ENCODE data around the gene JAK1. TPM values are rescaled to one million over a fixed set of nuclear protein-coding genes. Genes with fewer than 3 reads are reported as not detected.

JAK1 gene
- total and polyA plus RNA-seq, 9 of the 15 experiments (the other 6 are each of a cell fraction or from before 2014, with no cell fraction given) = 9.7 to 44.1 (median 42.5) TPM

DNA sequence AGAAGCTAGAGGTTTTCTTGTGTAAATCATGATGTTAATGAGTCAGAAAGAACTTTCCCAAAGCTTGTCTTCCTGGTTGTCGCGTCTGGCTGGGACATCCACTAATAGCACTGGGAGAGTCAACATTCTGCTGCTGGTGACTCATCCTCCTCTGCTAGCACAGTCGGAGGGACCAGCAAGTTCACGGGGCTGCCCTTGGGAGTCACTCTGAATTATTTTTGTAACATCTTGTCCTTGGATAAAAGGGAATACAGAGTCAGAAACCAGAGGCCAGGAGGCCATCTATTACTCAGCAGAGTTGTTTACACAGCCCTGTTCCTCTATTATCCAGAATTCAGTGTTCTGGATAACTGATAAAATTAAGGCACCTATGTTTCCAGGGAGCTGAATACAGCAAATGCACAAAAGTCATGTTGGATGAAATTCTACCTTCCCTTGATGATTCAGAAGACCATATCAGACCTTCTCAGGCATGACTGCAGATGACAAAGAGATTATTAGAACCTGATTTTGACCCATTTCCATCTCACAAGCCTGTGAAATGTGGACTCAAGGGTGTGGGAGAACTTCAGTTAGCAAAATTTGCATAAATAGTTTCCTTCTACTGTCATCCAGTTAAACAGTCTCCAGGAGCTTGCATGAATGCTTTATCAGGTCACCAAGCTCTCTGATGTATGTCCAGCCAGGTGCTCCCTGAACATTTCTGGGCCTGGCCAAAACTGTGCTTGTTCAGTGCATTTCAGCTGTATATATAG lies 68.1 kb downstream of the JAK1 start (continued):
- no peak; the same call in 1 of the 2 replicates for TF ChIP-seq NFE2 (IDR thresholded peaks at IDR 0.05; ENCODE audit: low read depth)
- TF ChIP-seq, protein P1, sequence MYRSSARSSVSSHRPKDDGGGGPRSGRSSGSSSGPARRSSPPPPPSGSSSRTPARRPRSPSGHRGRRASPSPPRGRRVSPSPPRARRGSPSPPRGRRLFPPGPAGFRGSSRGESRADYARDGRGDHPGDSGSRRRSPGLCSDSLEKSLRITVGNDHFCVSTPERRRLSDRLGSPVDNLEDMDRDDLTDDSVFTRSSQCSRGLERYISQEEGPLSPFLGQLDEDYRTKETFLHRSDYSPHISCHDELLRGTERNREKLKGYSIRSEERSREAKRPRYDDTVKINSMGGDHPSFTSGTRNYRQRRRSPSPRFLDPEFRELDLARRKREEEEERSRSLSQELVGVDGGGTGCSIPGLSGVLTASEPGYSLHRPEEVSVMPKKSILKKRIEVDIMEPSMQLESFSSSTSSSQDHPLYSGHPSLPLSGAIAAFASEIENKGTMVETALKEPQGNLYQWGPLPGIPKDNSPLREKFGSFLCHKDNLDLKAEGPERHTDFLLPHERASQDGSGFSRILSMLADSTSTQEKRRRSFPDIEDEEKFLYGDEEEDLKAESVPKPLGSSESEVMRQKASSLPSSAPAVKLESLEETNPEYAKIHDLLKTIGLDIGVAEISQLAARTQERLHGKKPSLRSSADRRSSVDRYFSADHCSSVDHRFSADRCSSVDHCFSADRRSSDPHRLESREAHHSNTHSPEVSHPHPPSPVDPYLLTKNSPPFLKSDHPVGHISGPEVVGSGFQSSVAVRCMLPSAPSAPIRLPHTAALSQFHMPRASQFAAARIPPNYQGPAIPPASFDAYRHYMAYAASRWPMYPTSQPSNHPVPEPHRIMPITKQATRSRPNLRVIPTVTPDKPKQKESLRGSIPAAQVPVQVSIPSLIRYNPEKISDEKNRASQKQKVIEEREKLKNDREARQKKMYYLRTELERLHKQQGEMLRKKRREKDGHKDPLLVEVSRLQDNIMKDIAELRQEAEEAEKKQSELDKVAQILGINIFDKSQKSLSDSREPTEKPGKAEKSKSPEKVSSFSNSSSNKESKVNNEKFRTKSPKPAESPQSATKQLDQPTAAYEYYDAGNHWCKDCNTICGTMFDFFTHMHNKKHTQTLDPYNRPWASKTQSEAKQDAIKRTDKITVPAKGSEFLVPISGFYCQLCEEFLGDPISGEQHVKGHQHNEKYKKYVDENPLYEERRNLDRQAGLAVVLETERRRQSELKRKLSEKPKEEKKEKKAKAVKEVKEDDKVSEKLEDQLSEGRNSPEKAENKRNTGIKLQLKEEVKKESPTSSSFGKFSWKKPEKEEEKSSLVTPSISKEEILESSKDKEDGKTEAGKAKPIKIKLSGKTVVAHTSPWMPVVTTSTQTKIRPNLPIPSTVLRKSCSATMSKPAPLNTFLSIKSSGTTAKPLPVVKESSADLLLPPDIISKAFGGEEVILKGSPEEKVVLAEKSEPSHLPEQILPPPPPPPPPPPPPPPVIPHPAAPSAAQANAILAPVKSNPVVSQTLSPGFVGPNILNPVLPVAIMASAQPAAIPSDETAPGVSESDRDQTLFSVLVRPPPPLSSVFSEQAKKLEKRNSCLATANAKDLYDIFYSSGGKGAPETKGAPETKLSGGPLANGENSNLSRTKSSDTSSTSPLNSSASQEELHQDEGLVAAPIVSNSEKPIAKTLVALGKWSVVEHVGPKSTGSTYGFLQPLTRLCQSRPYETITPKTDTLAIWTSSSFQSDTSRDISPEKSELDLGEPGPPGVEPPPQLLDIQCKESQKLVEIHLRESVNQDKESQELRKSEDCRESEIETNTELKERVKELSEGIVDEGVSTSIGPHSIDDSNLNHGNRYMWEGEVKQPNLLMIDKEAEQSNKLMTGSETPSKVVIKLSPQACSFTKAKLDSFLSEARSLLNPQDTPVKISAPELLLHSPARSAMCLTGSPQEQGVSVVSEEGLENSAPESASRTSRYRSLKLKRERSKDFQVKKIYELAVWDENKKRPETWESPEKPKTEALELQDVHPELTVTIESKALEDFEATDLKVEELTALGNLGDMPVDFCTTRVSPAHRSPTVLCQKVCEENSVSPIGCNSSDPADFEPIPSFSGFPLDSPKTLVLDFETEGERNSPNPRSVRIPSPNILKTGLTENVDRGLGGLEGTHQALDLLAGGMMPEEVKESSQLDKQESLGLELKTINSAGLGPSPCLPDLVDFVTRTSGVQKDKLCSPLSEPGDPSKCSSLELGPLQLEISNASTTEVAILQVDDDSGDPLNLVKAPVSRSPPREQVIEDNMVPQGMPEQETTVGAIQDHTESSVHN (IDR thresholded peaks at IDR 0.05; ENCODE audit: borderline replicate concordance in 1 of 2, low read depth in 1 of 2) = peak; percentile 20 to 74; a peak in 2 of 4 replicates
- TF ChIP-seq, protein P2, sequence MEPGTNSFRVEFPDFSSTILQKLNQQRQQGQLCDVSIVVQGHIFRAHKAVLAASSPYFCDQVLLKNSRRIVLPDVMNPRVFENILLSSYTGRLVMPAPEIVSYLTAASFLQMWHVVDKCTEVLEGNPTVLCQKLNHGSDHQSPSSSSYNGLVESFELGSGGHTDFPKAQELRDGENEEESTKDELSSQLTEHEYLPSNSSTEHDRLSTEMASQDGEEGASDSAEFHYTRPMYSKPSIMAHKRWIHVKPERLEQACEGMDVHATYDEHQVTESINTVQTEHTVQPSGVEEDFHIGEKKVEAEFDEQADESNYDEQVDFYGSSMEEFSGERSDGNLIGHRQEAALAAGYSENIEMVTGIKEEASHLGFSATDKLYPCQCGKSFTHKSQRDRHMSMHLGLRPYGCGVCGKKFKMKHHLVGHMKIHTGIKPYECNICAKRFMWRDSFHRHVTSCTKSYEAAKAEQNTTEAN (CRISPR knock-in tag; IDR thresholded peaks at IDR 0.05) = peak; percentile 26; the same call in 1 of the 2 replicates
- peak; percentile 75 for TF ChIP-seq HMGN3 (IDR thresholded peaks at IDR 0.05; ENCODE audit: borderline replicate concordance, extremely low read depth, insufficient read length, low read depth, low read length)
- TF ChIP-seq, protein P3, sequence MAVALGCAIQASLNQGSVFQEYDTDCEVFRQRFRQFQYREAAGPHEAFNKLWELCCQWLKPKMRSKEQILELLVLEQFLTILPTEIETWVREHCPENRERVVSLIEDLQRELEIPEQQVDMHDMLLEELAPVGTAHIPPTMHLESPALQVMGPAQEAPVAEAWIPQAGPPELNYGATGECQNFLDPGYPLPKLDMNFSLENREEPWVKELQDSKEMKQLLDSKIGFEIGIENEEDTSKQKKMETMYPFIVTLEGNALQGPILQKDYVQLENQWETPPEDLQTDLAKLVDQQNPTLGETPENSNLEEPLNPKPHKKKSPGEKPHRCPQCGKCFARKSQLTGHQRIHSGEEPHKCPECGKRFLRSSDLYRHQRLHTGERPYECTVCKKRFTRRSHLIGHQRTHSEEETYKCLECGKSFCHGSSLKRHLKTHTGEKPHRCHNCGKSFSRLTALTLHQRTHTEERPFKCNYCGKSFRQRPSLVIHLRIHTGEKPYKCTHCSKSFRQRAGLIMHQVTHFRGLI (CRISPR knock-in tag; IDR thresholded peaks at IDR 0.05) = no peak
- peak; percentile 52; the same call in 1 of the 2 replicates for TF ChIP-seq ELF1 (tag; IDR thresholded peaks at IDR 0.05)
- peak; percentile 28 for TF ChIP-seq HDAC3 (IDR thresholded peaks at IDR 0.05; ENCODE audit: borderline replicate concordance, partially characterized antibody)
- no peak for TF ChIP-seq BMI1 (IDR thresholded peaks at IDR 0.05; ENCODE audit: low read length)
- no peak for TF ChIP-seq MIER1 (IDR thresholded peaks at IDR 0.05; ENCODE audit: low read depth)
- TF ChIP-seq CBFA2T3 (IDR thresholded peaks at IDR 0.05) = peak; percentile 86
- TF ChIP-seq, protein P4, sequence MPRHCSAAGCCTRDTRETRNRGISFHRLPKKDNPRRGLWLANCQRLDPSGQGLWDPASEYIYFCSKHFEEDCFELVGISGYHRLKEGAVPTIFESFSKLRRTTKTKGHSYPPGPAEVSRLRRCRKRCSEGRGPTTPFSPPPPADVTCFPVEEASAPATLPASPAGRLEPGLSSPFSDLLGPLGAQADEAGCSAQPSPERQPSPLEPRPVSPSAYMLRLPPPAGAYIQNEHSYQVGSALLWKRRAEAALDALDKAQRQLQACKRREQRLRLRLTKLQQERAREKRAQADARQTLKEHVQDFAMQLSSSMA (CRISPR knock-in tag; IDR thresholded peaks at IDR 0.05) = no peak
- TF ChIP-seq, protein P5, sequence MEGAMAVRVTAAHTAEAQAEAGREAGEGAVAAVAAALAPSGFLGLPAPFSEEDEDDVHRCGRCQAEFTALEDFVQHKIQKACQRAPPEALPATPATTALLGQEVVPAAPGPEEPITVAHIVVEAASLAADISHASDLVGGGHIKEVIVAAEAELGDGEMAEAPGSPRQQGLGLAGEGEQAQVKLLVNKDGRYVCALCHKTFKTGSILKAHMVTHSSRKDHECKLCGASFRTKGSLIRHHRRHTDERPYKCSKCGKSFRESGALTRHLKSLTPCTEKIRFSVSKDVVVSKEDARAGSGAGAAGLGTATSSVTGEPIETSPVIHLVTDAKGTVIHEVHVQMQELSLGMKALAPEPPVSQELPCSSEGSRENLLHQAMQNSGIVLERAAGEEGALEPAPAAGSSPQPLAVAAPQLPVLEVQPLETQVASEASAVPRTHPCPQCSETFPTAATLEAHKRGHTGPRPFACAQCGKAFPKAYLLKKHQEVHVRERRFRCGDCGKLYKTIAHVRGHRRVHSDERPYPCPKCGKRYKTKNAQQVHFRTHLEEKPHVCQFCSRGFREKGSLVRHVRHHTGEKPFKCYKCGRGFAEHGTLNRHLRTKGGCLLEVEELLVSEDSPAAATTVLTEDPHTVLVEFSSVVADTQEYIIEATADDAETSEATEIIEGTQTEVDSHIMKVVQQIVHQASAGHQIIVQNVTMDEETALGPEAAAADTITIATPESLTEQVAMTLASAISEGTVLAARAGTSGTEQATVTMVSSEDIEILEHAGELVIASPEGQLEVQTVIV (CRISPR knock-in tag; IDR thresholded peaks at IDR 0.05; ENCODE audit: borderline replicate concordance) = no peak

All from K562 (cell line).